HCT116 (cell line): ENCODE results near the gene FAM72C. TPM values are rescaled to one million over a fixed set of nuclear protein-coding genes. Genes with fewer than 3 reads are reported as not detected.
"Not testable (repeated sequence)": the region's sequence is repeated elsewhere in the genome, so short reads cannot be mapped to it uniquely, and the experiment has no call there.

Experiments
- ATAC-seq: fragments of 200-7000 bp; cut with Tn5 transposase; 2 replicates; pipeline ENCODE4 v1.9.1; 2020; ENCODE audit warnings: mild to moderate bottlenecking, moderate library complexity
- BruUV-seq: library from RNA; stranded (reverse); fragments of 400-500 nt; replicated peaks from 2 replicates; lab custom pipeline; 2021; lab: Mats Ljungman, UMichigan
- CTCF ChIA-PET: fragments of 300-600 bp; sonication (Branson Sonifier 250); formaldehyde crosslinking; loops from one replicate; lab custom pipeline; 2021; ENCODE audit warnings: antibody characterized with exemption; lab: Charles Lee
- POLR2A ChIA-PET: fragments of 300-600, 350-600 bp; sonication (Branson Sonifier 250); formaldehyde crosslinking; loops from one replicate; lab custom pipeline; 2021; ENCODE audit warnings: antibody characterized with exemption; lab: Charles Lee
- RAD21 ChIA-PET, 2 experiments: fragments of 300-600 bp; sonication (Branson Sonifier 250); formaldehyde crosslinking; loops; one replicate each; lab custom pipeline; 2023; ENCODE audit warnings: low total read pairs in 2 of 2; ENCODE audit not compliant: uncharacterized antibody in 2 of 2, unreplicated experiment in 2 of 2, low non-redundant PET in 1 of 2; lab: Charles Lee
- DNase-seq: peaks from one replicate; pipeline ENCODE4 v3.0.0-alpha.2; 2010; ENCODE audit warnings: low read depth, low spot score
- H2AFZ ChIP-seq: fragments of 200-600 bp; shearing (Covaris generic), sonication (generic); 2 replicates; pipeline ENCODE4 v1.6.1; 2017; ENCODE audit warnings: low read depth, mixed run types, mixed read lengths, antibody characterized with exemption, low read length; ENCODE audit not compliant: poor library complexity, severe bottlenecking
- H3K27ac ChIP-seq: 2 replicates; pipeline ENCODE4 v1.5.1; 2012; ENCODE audit warnings: low read depth, low read length
- H3K27me3 ChIP-seq: fragments of 200-600 bp; sonication (generic); 2 replicates; pipeline ENCODE4 v1.6.1; 2016; ENCODE audit warnings: mixed run types, low read length, mixed read lengths; ENCODE audit not compliant: insufficient read depth
- H3K36me3 ChIP-seq, 2 experiments: fragments of 200-500 bp in 1 of 2; fragments of 200-600 bp in 1 of 2; sonication (Bioruptor generic) in 1 of 2; sonication (generic) in 1 of 2; 2 replicates each; pipeline versions ENCODE4 v1.5.1 to v1.6.1; 2014 to 2016; ENCODE audit warnings: low read length in 2 of 2, inconsistent platforms in 1 of 2, mixed read lengths in 1 of 2, mixed run types in 1 of 2; ENCODE audit not compliant: insufficient read depth in 2 of 2, control insufficient read depth in 1 of 2
- H3K4me1 ChIP-seq, 2 experiments: fragments of 200-600 bp in 1 of 2; sonication (generic) in 1 of 2; 2 replicates each; pipeline versions ENCODE4 v1.5.1 to v1.6.1; 2012 to 2017; ENCODE audit warnings: low read length in 2 of 2, inconsistent platforms in 1 of 2, mild to moderate bottlenecking in 1 of 2, mixed read lengths in 1 of 2, mixed run types in 1 of 2, moderate library complexity in 1 of 2; ENCODE audit not compliant: insufficient read depth in 2 of 2, control insufficient read depth in 1 of 2
- H3K4me2 ChIP-seq: fragments of 200-600 bp; sonication (generic); 2 replicates; pipeline ENCODE4 v1.6.1; 2017; ENCODE audit warnings: mixed run types, low read length, mixed read lengths
- H3K4me3 ChIP-seq, 2 experiments: fragments of 200-600 bp in 1 of 2; sonication (generic) in 1 of 2; replicated peaks in 1 of 2; 2 replicates each; pipeline ENCODE4 v1.5.1; 2011 to 2016; ENCODE audit warnings: low read length in 2 of 2, control low read depth in 1 of 2, low read depth in 1 of 2, mild to moderate bottlenecking in 1 of 2, mixed read lengths in 1 of 2, mixed run types in 1 of 2
- H3K79me2 ChIP-seq: fragments of 200-600 bp; sonication (generic); 2 replicates; pipeline ENCODE4 v1.6.1; 2017; ENCODE audit warnings: mild to moderate bottlenecking, mixed run types, low read length, moderate library complexity, mixed read lengths; ENCODE audit not compliant: insufficient read depth
- H3K9ac ChIP-seq: fragments of 200-600 bp; sonication (generic); 2 replicates; pipeline ENCODE4 v1.6.1; 2016; ENCODE audit warnings: low read length, mixed read lengths
- H3K9me2 ChIP-seq: fragments of 200-600 bp; sonication (generic), shearing (Covaris generic); 2 replicates; pipeline ENCODE4 v1.6.1; 2017; ENCODE audit warnings: mixed run types, mild to moderate bottlenecking, moderate library complexity; ENCODE audit not compliant: insufficient read depth
- H3K9me3 ChIP-seq, 2 experiments: fragments of 200-500 bp in 1 of 2; fragments of 200-600 bp in 1 of 2; sonication (Bioruptor generic) in 1 of 2; sonication (generic) in 1 of 2; 2 replicates each; pipeline ENCODE4 v1.6.1; 2014 to 2017; ENCODE audit warnings: low read length in 2 of 2, mixed read lengths in 2 of 2, inconsistent platforms in 1 of 2, low read depth in 1 of 2, mild to moderate bottlenecking in 1 of 2, mixed run types in 1 of 2, moderate library complexity in 1 of 2; ENCODE audit not compliant: control insufficient read depth in 1 of 2, insufficient read depth in 1 of 2
- H4K20me1 ChIP-seq: fragments of 200-600 bp; sonication (generic), shearing (Covaris generic); 2 replicates; pipeline ENCODE4 v1.6.1; 2017; ENCODE audit warnings: mixed run types, mild to moderate bottlenecking, moderate library complexity; ENCODE audit not compliant: insufficient read depth
- intact Hi-C: fragments of 100-400 bp; cut with micrococcal nuclease; formaldehyde crosslinking; loops from 2 replicates; pipeline ENCODE4 v1.10.0; 2022
- total RNA-seq: library from RNA; stranded (reverse); gene quantifications from one replicate; pipeline ENCODE4 v1.2.1, GENCODE V29; 2021; ENCODE audit not compliant: unreplicated experiment

FAM72C gene
- total RNA-seq, 1 experiment from 2014 or later = 9.5 TPM

DNA sequence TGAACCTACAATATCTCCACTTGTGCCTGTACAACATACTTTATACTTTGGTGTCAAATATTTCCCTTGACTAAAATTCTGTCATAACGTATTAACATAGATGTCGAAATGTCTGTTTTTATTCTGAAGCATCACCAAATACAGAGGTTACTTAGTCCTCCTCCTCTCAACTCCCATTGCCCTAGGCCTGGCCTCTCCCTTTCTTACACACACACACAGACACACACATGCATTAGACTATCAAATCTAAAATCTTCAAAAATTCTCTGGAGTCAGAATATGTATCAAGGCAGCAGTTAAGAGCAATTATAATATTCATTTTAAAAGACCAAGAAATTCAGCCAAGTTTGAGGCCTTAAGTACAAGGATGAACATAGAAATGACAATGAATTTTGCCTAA is 7.5 kb downstream of the FAM72C start:
- H3K4me3 ChIP-seq, CTCF ChIA-PET, intact Hi-C loops, H2AFZ ChIP-seq, BruUV-seq, H3K27ac ChIP-seq, H3K4me2 ChIP-seq, H4K20me1 ChIP-seq, H3K9me3 ChIP-seq, H3K27me3 ChIP-seq, RAD21 ChIA-PET, H3K4me1 ChIP-seq, DNase-seq, H3K79me2 ChIP-seq, H3K9me2 ChIP-seq, ATAC-seq, POLR2A ChIA-PET, H3K9ac ChIP-seq, H3K36me3 ChIP-seq: not testable (repeated sequence)

DNA sequence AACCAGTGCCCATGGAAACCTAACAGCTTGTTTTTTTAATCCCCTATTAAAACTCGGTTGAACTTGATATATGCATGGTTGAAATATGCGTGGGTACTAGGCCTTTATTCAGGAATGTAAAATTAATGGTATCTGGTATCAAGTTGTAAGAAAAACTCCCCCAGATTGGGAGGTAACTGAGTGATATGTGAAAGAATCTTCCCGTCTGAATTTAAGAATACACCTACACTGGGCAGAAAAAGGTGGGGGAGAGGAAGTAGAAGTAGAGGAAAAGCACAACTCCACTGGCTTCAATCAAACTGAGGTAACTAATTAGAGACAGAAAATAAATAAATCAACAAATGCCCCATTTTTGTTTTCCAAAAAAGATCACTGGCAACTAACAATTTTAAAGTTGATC is 15.9 kb downstream of the FAM72C start:
- RAD21 ChIA-PET, BruUV-seq: not testable (repeated sequence)

DNA sequence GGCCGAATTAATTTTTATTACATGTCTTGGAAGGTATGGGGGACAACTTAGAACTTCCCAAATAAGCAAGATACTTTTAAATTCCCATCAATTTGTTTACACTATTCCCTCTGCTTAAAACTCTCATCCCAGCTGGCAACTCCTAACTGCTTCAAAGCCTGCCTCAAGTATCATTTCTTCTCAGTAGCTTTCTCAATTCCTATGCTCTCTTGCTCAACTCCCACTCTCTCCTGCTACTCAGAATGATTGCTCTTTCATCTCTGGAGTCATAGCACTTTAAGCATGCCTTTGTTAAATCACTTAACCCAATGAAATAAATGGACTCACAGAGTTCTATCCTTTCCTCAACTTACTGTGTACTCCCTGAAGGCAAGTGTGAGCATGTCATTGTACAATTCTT is 18.9 kb downstream of the FAM72C start:
- BruUV-seq, H3K9ac ChIP-seq, RAD21 ChIA-PET, intact Hi-C loops, ATAC-seq, H3K4me3 ChIP-seq, H3K9me2 ChIP-seq, H3K27me3 ChIP-seq, H3K36me3 ChIP-seq, H3K4me1 ChIP-seq, H3K79me2 ChIP-seq, H4K20me1 ChIP-seq, H3K27ac ChIP-seq, H3K4me2 ChIP-seq, CTCF ChIA-PET, POLR2A ChIA-PET, H3K9me3 ChIP-seq, H2AFZ ChIP-seq, DNase-seq: not testable (repeated sequence)

More for the DNA sequence above, 15.9 kb downstream of the FAM72C start:
- H3K4me3 ChIP-seq, POLR2A ChIA-PET, H4K20me1 ChIP-seq, ATAC-seq, intact Hi-C loops, H3K36me3 ChIP-seq, H3K79me2 ChIP-seq, H3K9me3 ChIP-seq, H3K4me2 ChIP-seq, H3K27ac ChIP-seq, H2AFZ ChIP-seq, H3K4me1 ChIP-seq, H3K9me2 ChIP-seq, CTCF ChIA-PET, H3K27me3 ChIP-seq, H3K9ac ChIP-seq, DNase-seq: not testable (repeated sequence)

DNA sequence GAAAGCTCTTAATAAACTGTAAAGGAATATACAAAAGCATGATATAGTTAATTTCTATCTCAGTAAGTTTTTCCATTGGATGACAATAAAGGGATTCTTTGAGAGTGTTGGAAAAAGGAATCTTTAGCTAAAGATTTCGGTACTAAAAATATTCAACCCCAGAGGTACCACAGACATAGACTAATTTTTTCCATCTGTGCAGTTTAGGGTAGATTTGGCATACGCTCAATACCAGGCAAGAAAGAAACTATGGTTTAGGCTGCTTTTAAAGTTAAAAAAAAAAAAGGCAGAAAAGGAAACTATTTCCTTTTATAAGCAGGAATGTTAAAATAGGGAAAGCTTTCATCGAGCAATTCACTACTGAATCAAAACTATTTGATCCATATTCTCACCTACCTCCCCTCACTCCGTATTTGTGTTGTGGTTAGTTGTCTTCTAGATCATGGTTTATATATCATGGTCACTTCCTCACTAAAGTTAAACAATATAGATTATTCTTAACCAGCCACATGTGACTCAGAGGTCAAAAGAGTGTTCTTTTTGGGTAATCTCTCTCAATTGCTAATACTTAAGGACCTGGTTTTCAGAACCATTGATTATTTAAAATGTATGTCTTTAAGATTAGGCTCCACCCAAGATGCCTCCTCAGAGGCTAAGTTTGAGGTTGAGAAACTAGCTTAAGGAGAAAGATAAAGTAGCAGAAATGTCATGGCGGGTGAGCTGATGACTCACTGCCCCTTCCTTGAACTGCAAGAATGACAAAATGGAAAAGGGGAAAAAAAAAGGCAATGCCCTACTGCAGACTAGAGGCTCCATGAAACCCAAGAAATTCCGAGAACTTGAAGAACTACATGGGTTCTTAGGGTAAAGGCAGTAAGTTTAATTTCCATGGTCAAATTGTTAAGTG is 20.0 kb downstream of the FAM72C start:
- intact Hi-C loops, CTCF ChIA-PET: not testable (repeated sequence)
- ATAC-seq = peak; percentile 69

More for the DNA sequence above, 20.0 kb downstream of the FAM72C start:
- H2AFZ ChIP-seq, H3K4me1 ChIP-seq, H3K4me2 ChIP-seq, H3K36me3 ChIP-seq, H3K9ac ChIP-seq, RAD21 ChIA-PET, POLR2A ChIA-PET, H3K27ac ChIP-seq, BruUV-seq, H3K27me3 ChIP-seq, H3K79me2 ChIP-seq, H4K20me1 ChIP-seq, DNase-seq, H3K9me3 ChIP-seq, H3K9me2 ChIP-seq, H3K4me3 ChIP-seq: not testable (repeated sequence)
